Right kidney (tissue), 1 donor: ENCODE measurements around the gene TMEM82.

ENCODE experiments used
- DNase-seq: peaks from one replicate; pipeline ENCODE4 v3.0.0-alpha.2; 2016

The TMEM82 gene

DNA sequence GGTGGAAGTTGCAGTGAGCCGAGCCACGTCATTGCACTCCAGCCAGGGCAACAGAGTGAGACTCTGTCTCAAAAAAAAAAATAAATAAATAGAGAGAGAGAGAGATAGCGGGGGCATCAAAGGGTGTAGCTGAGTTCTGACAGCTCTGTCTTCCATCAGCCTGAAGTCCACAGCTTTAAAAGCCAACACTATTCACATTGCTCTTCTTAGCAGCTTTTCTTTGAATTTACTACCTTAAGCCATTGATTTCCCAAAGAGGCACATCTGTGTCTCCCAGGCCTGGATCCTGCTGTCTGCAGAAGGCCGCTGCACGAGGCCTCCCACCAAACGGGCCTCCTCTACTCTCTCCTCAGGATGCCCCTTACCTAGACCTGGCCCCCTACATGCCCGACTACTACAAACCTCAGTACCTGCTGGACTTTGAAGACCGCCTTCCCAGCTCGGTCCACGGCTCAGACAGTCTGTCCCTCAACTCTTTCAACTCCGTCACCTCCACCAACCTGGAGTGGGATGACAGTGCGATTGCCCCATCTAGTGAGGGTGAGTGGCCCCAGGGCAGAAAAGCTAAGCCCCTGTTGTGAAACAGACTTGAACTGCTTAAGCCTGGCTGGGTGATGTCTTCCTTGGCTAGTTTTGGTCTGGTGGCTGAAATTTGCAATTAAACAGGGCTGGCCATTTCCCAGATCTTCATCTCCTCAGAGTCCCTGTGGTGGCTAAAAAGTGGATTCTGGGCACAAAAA lies 22.7 kb upstream of the TMEM82 start:
- no peak for DNase-seq

DNA sequence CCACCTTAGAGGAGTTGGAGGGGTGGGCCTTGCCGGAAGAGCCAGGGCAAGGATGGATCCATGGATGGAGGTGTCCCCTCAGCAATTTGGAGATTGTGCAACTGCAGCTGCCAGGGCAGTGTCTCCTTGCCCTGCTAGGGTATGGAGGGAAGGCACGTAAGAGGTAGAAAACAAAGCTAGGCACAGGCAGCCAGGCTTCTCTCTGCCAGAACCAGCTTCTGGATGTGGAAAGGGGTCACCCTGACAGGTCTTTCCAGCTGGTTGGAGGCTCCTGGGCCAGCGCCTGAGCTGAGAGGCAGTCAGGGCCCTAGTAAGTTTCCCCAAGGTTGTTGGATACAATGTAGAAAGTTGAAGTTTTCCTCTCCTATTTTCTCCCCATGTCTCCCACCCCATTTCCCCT lies 21.4 kb upstream of the TMEM82 start:
- DNase-seq = no peak

DNA sequence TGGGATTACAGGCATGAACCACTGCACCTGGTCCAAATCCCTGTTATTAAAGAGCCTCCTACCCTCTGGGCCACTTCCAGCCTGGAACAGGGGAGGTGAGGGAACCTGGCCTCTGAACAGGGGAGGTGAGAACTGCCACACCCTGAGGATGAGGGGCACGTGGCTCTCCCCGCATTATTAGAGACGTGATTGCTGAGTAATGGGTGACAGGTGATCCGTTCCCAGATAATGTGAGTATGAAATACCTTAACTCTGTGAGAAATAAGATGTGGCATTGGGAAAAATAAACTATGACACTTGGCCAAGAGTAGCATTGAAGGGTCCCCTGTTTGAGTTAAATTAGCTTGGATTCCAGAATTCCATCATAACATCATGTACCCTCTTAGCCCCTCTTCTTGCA lies 19.9 kb upstream of the TMEM82 start:
- DNase-seq = no peak

DNA sequence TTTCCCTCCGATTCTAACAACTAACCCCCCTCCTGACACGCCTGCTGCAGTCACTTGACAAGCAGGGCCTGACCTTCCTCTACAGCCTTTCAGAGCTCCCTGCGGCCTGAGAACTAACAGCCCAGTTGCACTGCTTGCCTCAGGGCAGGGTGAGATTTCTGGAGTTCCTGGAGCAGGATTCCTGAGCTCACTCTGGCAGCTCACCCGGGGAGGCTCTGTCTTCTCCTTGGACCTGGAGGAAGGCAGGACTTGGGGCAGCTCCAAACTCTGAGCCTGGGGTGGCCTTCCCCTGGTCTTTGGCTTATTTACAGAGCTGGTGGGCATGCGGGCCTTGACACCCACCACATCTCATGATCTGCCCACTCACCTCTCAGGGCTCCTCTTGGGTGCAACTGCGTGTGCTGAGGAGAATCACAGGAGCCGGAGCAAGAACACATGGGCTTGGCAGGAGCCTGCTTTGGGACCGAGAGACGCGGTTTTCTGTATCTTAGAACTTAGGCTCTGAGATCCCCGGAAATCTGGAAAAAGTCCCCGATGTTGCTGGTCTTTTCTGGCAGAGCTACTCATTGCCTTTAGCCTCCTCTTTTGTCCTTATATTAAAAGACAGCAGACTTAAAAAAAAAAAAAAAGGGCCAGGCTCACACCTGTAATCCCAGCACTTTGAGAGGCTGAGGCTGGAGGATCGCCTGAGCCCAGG lies 19.3 kb upstream of the TMEM82 start:
- no peak for DNase-seq

DNA sequence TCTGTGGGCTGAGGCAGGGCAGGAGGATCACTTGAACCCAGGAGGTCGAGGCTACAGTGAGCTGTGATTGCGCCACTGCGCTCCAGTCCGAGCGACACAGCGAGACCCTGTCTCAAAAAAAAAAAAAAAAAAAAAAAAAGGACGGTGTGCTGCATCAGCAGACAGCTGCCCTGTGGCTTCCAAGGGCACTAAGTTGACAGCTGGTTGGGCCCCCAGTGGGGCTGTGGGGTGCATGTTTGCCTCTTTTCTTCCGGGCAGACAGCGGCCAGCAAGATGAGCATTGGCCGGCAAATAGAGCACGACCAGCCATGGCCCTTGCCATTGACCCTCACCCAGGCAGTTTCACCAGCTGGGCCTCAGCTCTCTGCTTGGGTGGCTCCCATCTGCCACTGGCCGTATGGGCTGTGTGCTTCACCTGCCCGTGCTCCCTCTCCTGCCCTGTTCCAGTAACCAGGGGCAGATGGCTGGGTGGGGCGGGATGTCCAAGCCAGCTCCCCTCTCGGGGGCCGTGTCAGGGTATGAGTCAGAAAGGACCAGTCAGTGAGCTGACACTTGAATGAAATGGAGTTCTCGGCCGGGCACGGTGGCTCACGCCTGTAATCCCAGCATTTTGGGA lies 18.6 kb upstream of the TMEM82 start:
- no peak for DNase-seq

DNA sequence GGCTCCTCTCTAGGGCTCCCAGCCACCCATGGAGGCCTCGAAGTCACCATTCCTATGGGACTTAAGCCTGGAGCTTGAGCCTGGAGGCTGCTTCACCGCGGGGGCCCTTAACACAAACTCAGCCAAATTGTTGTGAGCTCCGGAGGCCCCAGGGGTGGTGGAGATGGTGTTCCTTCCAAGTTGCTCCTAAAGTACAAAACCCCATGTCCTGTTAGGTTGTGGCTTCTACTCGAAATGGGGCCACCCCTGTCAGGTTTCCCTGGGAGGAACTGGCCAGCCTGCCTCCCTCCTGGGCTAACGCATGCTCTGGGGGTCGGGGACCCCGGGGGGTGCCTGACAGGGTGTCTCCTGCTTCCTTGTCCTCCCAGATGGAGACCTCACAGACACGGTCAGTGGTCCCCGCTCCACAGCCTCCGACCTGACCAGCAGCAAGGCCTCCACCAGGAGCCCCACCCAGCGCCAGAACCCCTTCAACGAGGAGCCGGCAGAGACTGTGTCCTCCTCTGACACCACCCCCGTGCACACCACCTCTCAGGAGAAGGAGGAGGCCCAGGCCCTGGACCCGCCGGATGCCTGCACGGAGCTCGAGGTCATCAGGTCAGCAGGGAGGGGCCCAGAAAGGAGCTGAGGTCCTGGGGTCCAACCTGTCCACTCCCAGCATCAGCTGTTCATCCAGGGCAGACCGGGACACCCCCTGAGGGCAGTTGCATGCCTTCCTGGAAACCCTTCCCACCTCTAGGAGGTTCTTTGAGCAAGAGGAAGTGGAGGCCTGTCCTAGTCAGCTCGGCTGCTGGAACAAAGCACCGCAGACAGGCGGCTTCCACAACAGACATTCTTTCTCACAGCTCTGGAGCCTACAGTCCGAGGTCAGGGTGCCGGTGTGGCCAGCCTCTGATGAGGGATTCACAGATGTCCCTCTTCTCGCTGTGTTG lies 17.1 kb upstream of the TMEM82 start:
- DNase-seq = no peak

DNA sequence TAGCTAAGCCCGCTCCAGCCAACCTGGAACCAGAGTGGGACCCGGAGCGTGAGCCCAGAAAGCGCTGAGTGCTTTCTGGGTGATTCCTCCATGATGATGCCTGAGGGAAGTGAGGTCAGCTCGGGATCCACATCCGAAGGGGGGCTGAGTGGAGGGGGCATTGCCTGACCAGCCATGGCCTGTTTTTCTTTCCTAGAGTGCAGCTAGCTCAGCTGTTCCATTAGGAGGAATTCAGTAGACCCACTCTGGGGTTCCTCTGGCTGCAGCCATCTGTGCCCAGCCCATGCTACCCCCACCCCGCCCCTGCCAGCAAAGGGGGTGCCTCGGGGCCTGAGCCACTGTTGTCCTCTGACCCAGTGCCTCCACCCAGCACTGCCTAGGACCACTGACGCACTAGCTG lies 15.8 kb upstream of the TMEM82 start:
- no peak for DNase-seq

DNA sequence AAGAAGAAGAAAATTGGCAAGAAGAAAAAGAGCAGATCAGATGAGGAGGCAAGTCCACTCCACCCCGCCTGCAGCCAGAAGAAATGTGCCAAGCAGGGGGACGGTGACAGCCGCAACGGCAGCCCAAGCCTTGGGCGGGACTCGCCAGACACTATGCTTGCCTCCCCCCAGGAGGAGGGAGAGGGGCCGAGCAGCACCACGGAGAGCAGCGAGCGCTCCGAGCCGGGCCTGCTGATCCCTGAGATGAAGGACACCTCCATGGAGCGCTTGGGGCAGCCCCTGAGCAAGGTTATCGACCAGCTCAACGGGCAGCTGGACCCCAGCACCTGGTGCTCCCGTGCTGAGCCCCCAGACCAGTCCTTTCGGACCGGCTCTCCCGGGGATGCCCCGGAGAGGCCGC lies 15.3 kb upstream of the TMEM82 start:
- no peak for DNase-seq

DNA sequence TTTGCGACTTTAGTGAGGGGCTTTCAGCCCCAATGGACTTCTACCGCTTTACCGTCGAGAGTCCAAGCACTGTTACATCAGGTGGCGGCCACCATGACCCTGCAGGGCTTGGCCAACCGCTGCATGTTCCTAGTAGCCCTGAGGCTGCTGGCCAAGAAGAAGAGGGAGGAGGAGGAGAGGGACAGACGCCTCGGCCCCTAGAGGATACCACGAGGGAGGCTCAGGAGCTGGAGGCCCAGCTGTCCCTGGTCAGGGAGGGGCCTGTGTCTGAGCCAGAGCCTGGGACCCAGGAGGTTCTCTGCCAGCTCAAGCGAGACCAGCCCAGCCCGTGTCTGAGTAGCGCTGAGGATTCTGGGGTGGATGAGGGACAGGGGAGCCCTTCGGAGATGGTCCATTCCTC lies 14.9 kb upstream of the TMEM82 start:
- DNase-seq = no peak

DNA sequence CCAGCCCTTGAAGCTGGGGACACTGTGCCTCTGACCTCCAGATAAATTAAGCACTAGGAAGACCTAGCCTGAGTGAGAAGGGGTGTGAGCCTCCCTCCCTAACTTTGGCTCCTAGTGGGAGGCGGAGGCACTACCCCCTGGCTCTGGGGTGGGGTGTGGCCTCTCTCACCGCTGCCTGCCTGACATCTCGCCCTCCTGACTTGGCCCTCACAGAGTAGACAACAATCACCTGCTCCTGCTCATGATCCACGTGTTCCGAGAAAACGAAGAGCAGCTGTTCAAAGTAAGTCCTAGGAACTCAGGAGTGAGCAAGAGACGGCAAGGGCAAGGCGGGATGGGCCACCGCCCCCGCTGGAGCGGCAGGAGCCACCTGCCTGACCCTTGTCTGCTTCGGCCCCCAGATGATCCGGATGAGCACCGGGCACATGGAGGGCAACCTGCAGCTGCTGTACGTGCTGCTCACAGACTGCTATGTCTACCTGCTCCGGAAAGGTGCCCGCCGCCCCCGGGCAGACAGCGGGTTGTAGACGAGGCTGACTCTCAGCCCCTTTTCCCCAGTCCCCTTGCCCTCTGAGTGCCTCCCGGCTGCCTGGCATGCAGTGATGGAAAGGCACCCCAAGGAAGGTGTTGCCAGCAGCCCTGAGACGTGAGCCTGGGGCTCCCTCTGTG lies 14.3 kb upstream of the TMEM82 start:
- DNase-seq = no peak

DNA sequence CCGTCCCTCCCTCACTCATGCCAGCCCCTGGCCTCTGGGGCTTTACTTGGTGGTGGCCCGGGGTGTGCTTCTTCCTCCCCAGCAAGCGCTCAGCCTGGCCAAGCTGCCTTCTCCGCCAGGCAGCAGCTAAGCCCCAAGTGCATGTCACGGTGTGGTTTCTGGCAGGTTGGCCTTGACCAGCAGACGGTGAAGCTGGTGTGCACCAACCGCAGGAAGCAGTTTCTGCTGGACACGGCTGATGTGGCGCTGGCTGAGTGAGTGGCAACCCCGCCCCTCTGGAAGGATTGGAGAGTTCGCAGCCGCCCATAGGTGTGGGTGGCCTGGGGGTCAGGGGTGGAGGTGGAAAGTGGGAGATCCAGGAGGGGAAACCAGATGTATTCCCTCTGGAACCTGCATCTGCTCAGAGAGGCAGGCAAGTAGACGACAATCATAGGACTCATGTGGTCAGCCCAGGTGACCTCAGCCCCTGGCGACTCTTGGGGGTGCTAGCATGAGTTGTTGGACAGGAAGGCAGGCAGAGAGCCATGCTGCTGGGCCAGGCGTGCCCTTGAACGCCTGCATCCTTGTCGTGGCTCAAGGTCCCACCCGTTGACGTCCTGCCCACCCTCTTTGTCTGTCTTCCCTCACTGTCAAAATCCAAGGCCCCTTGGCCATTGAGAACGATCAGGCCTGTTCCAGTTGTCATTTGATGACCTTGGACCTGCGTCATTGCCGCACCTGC lies 13.2 kb upstream of the TMEM82 start:
- no peak for DNase-seq

DNA sequence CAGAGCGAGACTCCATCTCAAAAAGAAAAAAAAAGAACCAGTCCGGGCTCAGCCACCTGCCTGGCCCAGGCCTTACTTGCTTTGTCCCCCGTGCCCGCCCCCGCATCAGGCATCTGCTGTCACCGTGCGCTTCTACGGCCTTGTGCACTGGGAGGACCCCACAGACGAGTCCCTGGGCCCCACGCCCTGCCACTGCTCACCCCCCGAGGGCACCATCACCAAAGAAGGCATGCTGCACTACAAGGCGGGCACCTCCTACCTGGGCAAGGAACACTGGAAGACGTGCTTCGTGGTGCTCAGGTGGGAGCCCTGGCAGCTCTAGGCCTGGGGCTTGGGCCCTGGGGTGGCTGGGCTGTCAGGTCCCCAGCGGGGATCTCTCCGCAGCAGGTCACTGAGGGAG lies 11.9 kb upstream of the TMEM82 start:
- no peak for DNase-seq

DNA sequence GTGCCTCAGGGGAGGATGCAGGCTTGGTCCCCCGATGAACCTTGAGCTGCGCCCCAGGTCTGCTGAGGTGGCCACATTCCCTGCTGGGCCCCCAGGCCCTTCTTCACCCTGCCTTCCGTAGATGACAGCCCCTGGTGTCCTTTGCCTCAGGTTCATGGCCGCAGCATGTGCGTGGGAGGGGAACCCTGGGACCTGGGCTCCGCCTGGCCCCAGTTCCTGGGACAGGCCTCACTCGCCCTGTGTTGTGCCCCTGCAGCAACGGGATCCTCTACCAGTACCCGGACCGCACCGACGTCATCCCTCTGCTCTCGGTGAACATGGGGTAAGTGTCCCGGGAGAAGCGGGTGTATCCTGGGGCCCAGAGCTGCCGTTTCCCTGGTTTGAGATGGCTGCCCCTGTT lies 11.4 kb upstream of the TMEM82 start:
- DNase-seq = no peak

DNA sequence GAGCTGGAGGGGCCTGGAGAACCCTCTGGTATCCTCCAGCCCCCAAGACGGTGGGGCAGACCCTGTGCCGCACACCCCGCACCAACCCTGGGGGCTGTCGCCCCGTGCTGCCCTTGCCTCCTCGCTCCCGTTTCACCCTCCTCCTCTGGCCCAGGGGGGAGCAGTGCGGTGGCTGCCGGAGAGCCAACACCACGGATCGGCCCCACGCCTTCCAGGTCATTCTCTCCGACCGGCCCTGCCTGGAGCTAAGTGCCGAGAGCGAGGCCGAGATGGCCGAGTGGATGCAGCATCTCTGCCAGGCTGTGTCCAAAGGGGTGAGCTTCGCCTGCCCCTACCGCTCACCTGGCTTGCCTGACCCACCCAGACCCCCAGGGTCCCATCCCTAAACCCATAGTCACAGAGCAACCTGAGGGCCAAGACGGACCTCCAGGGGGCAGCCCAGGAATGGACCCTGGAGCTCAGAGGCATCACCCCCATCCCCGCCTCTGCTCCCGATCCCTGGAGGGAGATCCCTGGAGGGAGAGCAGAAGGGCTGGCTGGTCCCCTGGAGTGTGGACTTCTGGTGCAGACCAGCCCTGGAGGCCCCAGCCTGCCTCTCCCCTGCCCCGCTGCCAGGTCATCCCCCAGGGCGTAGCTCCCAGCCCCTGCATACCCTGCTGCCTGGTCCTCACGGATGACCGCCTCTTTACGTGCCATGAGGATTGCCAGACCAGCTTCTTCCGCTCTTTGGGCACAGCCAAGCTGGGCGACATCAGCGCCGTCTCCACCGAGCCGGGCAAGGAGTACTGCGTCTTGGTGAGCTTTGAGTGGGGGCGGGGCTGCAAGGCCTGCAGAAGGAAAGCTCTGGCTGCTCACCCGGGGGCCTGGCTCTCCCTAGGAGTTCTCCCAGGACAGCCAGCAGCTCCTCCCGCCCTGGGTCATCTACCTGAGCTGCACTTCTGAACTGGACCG lies 10.3 kb upstream of the TMEM82 start:
- DNase-seq = no peak

DNA sequence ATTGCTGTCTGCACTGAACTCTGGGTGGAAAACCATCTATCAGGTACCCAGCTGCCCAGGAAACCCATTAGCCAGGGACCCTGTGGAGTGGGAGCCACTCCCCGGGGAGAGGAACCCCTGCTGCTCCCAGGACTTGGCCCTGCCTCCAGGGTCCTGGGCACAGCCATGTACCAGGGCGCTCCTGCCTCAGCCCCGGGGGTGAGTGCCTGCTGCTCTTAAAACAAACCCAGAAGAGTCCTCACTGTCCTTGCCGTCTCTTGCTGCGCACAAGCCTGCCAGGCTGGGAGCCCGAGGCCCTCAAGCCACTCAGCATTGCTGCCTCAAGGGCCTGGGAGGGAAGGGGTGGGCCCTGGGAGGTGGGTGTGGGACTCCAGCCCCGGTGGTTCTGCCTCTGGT lies 9.6 kb upstream of the TMEM82 start:
- no peak for DNase-seq

DNA sequence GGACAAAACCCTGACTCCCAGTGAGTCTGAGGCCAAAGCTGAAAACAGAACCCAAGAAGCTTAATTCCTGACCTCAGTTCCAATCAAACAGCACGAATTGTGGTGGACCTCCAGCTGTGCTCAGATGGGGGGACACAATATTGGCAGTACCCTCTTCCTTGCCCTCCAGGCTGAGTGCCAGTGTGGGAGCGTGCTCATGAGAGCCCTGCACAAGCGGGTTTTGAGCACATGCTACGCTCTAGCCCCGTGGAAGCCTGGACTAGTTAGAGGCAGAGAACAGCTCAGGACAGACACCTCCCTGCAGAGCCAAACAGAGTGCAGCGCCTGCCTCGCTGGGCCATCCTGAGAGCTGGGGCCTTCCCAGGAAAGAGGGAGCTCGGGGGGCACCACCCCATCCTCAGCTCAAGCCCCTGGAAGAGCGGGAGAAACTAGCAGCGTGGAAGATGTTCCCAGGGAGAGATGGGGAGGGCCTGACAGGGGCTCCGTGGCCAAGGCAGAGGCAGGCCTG lies 9.0 kb upstream of the TMEM82 start:
- DNase-seq = no peak

DNA sequence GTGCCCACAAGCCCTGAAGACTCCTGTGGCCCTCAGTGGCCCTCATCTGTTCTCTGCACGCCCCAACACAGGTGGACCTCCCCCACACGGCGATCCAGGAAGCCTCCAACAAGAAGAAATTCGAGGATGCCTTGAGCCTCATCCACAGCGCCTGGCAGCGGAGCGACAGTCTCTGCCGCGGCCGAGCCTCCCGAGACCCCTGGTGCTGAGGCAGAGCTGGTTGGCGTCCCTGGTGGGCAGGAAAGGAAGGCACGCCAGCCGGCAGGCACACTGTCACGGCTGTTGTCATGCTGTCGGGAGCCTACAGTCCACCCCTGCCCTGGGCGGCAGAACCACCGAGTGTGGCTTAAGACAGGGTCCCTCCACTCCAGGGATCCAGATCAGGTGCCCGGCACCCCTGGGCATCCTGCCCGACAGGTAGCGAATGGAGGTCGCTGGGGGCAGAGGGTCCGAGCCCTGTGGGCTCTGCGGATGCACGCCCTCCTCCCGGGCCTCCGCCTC lies 8.5 kb upstream of the TMEM82 start:
- no peak for DNase-seq

DNA sequence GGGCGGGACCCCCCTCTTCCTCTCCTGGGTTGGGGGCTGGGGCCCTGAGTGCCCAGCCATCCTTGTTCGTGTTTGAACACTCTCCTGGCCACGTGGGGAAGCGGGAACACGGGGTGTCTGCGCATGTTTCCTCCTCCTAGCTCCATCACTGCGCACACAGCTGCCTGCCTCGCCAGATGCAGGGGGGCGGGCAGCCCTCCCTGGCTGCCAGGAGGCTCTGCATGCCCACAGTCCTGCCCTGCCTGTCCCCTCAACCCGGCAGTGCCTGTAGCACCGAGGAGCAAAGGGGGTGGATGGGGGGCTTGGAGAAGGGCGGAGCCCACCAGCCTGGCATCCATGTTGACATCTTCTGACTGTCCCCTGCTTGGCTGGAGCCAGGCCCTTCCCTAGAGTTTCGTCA lies 8.0 kb upstream of the TMEM82 start:
- no peak for DNase-seq

DNA sequence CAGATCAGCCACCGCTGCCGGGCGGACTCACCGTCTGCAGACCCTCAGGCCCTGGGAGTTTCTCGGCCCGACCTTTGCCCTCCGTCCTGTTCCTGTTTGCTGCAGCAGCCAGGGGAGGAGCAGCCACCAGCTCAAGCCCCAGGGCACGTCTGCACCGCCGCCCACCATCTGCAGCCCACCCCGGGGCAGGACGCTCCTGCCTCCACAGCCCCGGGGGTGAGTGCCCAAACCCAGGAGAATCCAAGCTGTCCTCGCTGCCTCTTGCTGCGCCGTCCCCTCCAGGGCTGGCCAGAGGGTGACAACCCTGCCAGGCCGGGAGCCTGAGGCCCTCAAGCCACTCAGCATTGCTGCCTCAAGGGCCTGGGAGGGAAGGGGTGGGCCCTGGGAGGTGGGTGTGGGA lies 7.4 kb upstream of the TMEM82 start:
- no peak for DNase-seq
